GM04503 (cell line): ENCODE data around the gene CLTB.
"Not testable (repeated sequence)": the region's sequence is repeated elsewhere in the genome, so short reads cannot be mapped to it uniquely, and the experiment has no call there.

ENCODE experiments used
- DNase-seq: peaks from one replicate; pipeline ENCODE4 v3.0.0-alpha.2; 2012; ENCODE audit warnings: low read depth

The CLTB gene, protein sequence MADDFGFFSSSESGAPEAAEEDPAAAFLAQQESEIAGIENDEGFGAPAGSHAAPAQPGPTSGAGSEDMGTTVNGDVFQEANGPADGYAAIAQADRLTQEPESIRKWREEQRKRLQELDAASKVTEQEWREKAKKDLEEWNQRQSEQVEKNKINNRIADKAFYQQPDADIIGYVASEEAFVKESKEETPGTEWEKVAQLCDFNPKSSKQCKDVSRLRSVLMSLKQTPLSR

DNA sequence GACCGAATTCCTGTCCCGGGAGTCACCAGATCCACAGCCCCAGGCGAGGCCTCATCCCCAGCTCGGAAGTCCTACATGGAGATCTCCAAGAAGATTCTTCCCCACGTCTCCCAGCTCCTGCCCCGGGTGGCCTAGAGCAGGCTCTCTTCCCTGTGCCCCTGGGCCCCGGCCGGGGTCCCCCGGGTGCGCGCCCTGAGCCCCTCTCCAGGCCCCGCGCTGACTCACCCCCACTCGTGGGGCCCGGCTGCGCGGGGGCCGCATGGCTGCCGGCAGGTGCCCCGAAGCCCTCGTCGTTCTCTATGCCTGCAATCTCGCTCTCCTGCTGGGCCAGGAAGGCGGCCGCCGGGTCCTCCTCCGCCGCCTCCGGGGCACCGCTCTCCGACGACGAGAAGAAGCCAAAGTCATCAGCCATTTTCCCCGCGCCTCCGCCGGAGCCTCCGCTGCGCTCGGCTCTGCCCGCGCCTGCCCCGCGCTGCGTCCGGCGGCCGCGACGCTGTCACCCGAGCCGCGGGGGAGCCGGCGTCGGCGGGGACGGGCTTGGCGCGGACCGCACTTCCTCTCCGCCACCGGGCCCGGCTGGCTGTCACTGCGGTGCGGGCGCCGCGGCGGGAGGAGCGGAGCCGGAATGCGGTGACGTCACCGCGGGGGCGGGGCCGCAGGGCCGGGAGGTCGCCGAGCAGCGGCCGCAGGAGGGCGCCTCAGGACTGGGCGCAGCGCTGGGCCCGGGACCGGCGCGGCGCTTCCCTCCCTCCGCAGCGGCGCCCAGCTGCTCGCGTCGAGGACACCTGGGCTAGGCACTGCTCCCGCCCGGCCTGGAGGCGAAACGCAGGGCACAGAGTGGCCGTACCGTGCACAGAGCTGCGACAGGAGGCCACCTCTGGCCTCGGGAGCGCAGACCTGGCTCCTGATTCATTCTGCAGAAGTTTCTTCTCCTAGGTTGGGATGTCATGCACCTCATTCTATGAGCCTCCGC lies at the start of gene CLTB:
Gene CLTB, minus strand, starts transcription at position 588 of the 973 bp plus-strand sequence. Its CDS starts 176 bp downstream, at position 412.
- no peak for DNase-seq

DNA sequence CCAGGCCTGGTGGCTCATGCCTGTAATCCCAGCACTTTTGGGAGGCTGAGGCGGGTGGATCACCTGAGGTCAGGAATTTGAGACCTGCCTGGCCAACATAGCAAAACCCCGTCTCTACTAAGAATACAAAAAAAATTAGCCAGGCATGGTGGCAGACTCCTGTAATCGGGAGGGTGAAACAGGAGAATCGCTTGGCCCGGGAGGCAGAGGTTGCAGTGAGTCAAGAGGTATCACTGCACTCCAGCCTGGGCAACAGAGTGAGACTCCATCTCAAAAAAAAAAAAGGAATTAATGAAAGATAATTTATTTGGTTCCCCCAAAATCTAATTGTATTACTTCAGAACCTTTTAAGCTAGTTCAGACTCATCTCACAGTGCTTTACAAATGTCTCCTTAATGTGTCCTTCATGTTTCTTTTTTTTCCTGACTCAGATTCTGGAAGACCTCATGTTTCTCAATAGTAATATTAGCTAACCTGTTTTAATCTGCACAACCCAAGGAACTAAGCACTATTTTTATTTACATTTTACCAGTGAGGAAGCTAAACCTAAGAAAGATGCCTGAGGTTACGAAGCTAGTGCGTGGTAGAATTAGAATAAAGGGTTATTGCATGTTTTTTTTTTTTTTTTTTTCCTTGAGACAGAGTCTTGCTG lies 46.9 kb upstream of the CLTB start:
- no peak for DNase-seq

DNA sequence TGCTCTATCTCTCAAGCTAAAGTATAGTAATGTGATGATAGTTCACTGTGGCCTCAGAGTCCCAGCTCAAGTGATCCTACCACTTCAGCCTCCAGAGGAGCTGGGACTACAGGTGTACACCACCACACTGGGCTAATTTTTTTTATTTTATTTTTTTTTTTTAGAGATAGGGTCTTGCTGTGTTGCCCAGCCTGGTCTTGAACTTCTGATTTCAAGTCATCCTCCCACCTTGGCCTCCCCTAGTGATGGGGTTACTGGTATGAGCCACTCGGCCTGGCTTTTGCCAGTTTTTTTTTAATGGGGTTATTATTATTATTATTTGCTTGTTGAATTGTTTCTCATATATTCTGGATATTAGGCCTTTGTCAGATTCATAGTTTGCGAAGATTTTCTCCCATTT lies 45.0 kb upstream of the CLTB start:
- DNase-seq = no peak

DNA sequence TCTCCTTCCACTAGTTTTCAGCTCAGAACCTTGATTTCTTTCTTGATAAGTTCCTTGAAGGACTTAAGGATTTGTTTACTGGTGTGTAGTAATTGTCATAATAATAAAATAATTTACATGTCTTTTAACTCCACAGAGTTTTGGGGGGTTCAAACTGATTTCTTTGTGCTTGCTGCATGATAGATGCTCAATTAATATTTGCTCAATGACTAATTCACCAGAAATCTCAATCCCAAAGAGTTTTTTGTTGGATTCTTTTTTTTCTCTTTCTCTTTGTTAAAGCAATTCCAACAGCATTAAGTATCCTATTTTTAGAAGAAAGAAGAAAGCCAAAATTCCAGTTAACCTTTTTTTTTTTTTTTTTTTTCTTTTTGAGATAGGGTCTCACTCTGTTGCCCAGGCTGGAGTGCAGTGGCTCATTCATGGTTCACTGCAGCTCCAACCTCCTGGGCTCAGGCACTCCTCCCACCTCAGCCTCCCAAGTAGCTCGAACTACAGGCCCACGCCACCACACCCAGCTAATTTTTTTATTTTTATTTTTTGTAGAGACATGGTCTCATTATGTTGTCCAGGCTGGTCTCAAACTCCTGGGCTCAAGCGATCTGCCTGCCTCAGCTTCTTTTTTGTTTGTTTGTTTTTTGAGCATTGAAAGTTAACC lies 42.7 kb upstream of the CLTB start:
- DNase-seq = no peak

DNA sequence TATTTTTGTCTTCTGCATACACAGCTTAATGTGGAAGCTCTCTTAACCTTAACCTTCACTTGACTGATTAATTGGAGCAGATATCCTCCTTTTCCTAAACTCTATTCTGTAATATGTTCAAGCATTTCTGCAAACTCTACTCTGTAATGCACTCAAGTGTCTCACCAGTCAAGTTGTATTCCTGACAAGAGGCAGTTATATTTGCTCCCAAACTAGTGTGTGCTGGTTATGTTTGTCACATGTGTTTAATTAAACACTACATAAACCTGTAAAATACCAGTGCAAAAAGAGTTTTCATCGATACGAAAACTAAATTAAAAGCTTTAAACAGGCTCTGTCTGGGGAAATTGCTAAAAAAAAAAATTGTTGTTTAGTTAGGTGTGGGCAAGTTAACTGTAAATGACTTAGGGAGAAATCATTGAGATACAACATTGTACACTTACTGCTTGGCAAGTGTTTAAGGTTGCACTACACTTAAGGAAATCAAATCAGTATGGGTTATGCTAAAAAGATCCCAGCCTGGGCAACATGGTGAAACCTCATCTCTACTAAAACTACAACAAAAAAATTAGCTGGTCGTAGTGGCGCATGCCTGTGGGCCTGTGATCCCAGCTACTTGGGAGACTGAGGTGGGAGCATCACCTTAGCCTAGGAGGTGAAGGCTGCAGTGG lies 38.5 kb upstream of the CLTB start:
- DNase-seq = no peak

DNA sequence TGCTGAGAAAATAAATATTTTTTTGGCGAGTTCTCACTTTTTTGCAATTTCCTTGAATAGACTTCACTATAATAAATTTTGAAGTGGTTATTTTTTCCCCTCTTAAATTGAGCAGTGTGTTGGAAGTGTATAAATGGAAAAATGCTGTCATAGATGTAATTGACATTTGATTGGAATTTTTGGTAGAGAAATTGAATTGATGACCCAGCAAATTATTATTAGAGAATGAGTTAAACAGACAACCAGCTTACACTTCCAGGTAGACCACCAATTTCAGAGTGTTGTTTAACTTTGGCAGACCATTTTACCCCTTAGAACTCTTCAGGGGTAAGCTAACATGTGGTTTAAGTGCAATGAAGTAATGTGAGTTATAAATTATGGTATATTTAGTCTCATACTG lies 33.7 kb upstream of the CLTB start:
- no peak for DNase-seq

DNA sequence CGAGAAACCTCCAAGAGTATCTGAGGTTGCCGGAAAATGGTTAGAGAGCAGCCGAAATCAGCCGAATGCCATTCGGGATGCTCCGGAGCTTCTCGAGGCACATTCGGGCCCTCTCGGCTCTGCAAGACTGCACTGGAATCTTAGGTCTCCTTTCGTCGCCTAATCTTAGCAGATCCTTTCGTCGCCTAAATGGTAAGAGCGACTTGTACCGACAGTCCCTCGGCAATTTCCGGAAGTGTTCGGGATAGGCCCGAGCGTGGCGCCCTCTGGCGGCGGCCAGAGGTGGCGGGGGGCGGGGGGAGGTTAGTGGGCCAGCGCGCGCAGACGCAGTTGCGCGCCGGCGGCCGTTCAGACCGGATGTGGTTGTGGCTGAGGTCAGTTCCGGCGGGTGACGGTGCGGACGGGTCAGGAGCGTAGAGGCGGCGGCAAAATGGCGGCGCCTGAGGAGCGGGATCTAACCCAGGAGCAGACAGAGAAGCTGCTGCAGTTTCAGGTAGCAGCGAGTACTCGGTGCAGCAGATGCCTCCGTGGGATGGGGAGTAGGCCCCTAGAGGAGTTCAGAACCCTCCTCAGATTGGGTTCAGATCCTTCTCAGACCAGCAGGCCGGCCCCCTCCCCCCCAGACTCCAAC lies 31.8 kb upstream of the CLTB start, which contains the start of gene FAF2:
Gene FAF2, plus strand, starts transcription at position 408 of the 631 bp plus-strand sequence. Its CDS starts 23 bp downstream, at position 431.
- peak; percentile 91 for DNase-seq

DNA sequence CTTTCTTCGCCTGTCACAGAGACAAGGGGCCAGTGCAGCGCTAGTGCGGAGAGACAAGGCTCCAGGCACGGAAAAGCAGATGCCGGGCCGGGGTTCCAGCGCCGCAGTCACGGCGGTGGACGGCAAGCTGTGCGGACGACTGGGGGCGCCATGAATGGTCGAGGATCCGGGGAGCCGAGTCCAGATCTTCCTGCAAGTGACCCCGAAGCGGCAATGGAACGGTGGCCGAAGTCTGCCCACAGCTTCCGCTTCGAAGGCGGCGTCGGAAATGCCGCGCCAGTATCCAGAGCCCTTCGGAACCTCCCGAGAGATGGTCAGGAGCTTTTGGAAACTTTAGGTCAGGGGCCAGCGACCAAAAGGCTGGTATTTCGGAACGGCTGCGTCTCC lies 31.2 kb upstream of the CLTB start:
- DNase-seq = no peak

DNA sequence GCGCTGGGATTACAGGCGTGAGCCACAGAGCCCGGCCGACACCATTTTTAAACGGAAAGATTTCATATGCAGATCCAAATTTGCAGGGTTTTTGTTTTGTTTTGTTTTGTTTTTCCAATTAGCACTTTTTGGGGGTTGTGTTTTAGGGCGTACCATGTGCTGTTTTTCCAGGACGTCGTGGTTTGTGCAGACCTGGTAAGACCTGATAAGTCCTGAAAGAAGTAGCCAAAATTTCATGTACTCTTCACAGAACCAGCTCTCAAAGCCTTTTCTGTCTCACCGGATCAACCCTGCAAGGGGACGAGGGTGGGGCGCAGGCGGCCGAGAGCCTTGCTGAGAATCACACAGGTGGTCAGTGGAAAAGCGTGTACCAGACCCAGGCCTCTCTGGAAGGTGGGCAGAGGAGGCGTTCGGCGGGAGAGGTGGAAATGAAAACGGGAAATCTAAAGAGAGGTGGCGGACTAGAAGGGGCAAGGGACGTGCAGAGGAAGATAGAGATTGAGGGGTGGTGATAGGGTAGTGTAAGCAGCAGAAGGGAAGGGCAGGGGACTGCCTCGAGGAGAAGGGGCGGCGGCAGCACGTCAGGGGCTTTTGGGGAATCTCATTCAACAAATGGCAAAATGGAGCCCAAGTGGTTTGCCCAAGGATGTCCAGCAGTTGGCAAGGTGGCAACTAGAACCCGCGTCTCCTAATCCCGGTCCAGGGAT lies 30.7 kb upstream of the CLTB start:
- no peak for DNase-seq

DNA sequence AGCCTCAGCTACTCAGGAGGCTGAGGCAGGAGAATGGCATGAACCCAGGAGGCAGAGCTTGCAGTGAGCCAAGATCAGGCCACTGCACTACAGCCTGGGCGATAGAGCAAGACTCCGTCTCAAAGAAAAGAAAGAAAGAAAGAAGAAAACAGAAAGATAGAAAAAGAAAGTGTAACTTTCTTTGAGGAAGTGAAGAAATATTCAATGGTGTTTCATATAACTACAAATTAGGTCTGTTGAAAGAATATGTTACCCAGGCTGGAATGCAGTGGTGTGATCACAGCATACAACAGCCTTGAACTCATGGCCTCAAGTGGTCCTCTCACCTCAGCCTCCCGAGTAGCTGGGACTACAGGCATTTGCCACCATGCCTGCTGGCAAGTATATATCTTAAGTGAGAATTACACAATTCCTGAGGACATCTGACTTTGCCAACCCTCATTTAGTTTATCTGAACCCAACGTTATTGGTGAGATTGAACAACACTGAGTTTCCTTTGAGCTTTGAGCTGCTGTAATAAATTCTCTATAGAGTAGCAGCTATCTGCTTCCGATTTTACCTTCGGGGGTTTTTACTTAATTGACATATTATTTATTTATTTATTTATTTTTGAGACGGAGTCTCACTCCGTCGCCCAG lies 29.8 kb upstream of the CLTB start:
- DNase-seq = no peak

DNA sequence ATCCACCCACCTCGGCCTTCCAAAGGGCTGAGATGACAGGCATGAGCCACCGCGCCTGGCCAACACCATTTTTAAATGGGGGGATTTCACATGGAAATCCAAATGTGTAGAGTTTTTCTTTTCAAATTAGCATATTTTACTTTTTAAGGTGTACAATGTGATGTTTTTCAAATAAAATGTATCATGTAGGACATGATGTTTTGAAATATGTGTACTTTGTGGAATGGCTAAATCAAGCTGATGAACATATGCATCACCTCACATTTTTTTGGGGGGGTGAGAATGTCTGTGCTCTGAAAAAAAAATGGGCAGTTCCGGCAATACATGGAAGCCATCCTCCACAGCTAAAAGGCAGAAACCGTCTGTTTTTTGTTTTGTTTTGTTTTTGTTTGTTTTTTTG lies 28.4 kb upstream of the CLTB start:
- no peak for DNase-seq

DNA sequence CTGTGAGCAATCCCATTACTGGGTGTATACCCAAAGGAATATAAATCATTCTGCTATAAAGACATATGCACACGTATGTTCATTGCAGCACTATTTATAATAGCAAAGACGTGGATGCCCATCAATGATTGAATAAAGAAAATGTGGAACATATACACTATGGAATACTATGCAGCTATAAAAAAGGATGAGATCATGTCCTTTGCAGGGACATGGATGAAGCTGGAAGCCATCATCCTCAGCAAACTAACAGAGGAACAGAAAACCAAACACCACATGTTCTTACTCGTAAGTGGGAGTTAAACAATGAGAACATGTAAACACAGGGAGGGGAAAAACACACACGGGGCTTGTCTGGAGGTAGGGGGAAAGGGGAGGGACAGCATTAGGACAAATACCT lies 26.6 kb upstream of the CLTB start:
- not testable (repeated sequence) for DNase-seq

DNA sequence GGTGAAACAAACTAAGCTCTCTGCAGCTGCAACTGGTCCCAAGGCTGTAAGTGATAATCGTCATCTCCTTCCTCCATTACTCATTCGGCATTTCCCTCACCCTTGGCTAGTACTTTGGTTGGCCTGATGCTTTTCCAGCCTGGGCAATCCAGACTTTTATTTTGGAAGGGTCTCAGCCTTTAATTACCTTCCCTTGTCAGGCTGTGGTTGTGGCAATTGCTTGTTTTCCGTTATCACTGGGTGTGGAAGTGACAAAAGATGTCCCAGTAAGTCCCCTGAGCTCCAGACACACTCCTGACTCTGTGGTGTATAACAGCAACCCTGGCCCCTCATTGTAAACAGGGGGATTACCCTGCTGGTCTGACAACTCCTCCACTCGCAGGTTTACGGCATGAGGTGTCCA lies 25.6 kb upstream of the CLTB start:
- no peak for DNase-seq

DNA sequence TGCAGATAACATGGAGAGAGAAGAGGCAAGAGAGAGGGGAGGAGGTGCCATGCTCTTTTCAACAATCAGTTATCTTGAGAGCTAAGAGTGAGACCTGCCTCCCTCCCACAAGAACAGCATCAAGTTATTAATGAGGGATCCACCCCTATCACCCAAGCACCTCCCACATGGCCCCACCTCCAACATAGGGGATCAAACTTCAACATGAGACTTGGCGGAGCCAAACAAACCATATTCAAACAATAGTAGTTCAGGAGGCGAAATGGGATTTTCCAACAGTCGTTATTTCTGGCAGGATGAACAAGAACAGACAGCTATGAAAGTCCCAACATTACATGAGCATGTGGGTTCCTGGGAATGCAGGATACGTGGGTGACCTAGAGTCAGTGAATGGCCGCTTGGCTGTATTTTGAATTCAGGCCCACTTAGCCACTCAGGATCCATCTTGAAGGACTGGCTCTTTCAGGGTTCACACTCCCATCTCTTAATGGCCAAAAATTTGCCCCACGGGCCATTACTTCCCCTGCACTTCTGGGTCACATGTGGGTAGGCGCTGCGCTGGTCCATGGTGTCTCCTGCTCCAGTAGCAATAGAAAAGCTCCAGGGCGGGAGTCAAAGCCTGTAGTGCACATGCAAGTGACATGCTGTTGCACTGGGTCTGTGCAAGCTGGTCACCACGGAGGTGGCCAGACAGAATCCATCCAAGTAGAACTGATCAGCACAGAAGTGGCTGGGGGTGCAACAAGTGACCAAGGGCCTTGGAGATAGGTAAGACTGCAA lies 24.8 kb upstream of the CLTB start:
- no peak for DNase-seq

DNA sequence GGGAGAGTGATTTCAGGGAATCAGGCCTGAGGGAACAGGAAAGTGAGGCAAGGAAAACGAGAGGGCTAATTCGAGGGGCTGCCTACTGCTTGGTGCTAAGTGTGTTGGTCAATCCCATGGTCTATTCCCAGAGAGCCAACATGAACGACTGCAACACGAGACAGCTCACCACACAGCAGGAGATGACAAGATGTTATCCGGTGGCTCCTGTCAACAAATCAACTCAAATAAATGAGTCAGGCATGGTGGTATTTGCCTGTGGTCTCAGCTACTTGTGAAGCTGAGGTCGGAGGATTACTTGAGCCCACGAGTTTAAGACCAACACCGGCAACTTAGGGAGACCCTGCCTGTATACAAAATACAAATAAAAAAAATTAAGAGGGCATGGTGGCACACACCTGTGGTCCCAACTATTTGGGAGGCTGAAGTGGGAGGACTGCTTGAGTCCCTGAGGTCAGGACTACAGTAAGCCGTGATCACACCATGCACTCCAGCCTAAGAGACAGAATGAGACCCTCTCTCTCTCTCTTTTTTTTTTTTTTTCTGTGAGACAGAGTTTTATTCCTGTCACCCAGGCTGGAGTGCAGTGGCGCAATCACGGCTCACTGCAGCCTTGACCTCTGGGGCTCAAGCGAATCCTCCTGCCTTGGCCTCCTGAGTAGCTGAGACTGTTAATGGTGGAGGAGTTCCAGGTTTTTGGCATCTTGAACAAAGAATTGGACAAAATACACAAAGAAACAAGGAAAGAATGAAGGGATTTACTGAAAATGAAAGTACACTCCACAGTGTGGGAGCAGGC lies 22.8 kb upstream of the CLTB start:
- no peak for DNase-seq

DNA sequence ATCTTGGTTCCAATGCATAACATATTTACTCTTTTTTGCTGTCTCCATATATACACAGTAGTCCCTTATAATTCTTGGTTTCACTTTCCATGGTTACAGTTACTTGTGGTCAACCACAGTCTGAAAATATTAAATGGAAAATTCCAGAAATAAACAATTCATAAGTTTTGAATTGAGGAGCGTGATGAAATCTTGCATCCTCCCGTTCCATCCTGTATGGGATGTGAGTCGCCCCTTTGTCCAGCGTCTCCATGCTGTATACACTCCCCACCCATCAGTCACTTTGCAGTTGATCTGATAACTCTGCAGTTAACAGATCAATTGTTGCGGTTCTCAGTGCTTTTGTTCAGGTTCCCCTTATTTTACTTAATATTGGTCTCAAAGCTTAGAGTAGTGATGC lies 20.3 kb upstream of the CLTB start:
- no peak for DNase-seq

DNA sequence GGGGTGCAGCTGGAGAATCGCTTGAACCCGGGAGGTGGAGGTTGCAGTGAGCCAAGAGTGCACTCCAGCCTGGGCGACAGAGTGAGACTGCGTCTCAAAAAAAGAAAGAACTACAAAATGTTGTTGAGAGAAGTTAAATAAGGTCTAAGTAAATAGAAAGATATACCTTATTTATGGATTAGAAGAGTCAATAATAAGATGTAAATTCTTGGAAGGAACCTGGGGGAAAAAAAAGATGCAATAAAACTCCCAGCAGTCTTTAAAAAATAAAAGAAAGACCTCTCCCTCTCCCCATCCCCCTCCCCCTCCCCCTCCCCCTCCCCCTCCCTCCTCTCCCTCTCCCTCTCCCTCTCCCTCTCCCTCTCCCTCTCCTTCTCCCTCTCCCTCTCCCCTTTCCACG lies 16.4 kb upstream of the CLTB start:
- no peak for DNase-seq

DNA sequence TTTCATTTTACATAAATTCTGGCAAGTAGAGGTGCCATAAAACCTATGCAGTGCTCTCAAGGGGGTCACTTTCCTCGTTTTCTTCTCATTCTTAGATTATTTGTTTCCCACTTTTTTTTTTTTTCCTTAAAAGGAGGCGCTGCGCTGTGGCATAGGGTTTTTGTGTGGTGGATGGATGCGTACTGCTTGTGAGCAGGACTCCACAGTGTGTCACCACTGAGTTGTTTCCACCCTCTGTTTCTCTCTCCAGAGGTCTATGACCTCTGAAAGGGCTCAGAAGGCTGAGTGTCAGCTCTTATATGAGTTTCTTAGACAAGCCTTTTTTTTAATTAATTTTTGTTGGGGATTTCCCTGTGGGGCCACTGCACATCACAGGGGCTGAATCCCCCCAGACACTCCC lies 13.6 kb upstream of the CLTB start:
- no peak for DNase-seq
